Measurements from ENCODE around the gene SFTPA2. TPM values are rescaled to one million over a fixed set of nuclear protein-coding genes. Genes with fewer than 3 reads are reported as not detected.

SFTPA2 gene
- total RNA-seq = not detected in 2 replicates

DNA sequence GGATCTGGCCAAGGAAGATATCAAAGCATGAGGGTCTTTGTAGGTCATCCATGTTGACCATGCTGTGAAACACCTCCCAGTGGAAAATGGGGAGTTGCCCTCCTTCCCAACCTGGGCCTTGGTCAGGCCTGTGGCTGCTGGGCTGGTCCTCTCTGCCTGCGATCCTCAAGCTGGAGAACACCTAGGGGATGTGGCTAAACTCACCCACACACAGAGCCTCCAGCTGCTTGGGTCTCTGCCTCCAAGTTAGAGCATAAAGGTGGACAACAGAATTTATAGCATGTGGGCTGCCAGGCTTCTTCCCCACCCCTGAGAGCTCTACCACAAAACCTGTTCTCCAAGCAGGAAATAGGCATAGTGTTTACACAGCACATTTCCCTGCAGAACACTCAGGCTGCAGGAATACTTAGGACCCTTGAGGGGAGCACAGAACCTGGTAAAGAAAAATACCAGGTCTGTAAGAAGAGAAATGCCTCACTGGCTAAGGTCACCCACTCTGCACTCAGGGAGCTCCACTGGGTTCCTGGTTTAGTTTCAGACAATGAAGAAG lies at the start of gene SFTPA2:
Gene SFTPA2, minus strand, starts transcription at position 248 of the 550 bp plus-strand sequence. CDS start 924 bp downstream, outside the sequence.

DNA sequence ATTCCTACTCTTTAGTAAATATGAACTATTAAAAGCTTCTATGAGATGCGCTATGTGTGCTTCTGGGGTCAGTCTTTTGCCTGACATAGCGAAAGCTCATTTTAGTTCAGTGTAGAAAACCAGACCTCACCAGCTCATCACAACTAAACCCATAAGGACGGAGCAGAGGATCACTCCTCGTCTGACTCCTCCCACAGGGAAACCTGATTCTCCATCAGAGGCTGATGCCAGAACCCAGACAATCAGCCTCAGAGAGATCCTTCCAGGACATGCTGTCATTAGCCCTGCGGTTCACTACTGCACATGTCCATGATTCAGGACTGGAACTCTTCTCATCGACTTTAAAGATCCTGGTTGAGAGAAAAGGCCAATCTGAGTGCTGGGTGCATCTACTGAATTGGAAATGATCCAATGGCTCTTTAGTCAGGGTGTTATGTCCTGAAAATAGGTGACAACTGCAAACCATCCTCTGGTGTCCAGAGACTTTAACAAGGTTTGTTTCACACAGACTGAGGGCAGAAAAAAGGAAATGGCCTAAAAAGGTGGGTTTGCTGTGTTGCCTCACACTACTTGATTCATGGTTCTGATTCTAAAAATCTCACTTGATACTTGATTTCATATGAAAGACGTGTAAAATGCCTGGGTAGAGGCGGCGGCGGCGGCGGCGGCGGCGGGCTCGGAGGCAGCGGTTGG lies 48.2 kb downstream of the SFTPA2 start, which contains the start of gene EIF5AL1:
Gene EIF5AL1, plus strand, starts transcription at position 643 of the 693 bp plus-strand sequence. CDS start 117 bp downstream, outside the sequence.

Other genes with a start within 250 kb of the SFTPA2 start
- 11.2 and 20.8 TPM in 2 replicates for gene PPIF, start 212.9 kb downstream of the SFTPA2 start, total RNA-seq
- gene ZCCHC24, start 114.8 kb downstream of the SFTPA2 start, total RNA-seq = 2.3 and 3.5 TPM in 2 replicates
- 0.16 and 0.25 TPM in 2 replicates for gene EIF5AL1, start 47.9 kb downstream of the SFTPA2 start, total RNA-seq
- gene SFTPA1, start 50.5 kb upstream of the SFTPA2 start, total RNA-seq = not detected in 2 replicates
- gene NUTM2B, start 142.8 kb upstream of the SFTPA2 start, total RNA-seq = 0.16 and 0.25 TPM in 2 replicates